ENCODE results near the gene S100PBP.

S100PBP gene

DNA sequence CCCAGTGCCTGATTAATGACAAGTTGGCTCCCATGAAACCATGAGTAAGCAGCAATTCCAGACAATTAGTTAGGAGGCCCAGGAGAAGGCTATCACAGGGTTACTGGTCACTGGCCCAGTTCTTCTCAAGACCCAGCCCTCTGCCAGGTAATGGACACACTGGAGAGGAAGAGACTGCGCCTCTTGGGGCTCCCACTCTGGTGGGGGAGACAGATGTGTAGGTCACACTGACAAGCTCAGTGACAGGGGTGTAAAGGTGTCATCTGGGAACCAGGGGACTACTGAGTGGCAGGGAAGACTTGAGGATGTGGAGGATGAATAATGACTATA is 73.8 kb downstream of the S100PBP start:
- no peak overlapping the region for H3K4me3 ChIP-seq (replicated peaks; ENCODE audit: low read depth, low read length)
- no peak for TF ChIP-seq CTCF (IDR thresholded peaks at IDR 0.05; ENCODE audit: low read depth, low read length, missing control alignments)
- no peak for DNase-seq (ENCODE audit: extremely low read depth, low read depth)

DNA sequence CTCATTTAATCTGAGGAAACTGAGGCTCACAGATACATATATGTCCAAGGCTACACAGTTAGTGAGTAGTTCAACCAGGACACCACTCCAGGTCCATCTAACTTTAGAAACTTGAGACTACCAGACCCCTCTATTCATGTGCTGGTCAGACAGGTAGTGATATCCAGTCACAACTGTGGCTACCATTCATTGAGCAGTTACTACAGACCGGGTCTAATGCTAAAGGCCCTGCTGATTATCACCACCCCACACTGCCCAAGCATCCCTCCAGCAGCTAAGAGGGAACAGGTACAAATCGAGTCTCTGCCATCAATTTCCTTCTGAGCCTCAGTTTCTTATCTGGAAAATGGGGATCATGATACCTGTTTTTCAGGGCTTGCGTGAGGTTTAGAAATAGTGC is 74.2 kb downstream of the S100PBP start:
- no peak for TF ChIP-seq CTCF (IDR thresholded peaks at IDR 0.05; ENCODE audit: low read depth, low read length, missing control alignments)
- no peak for DNase-seq (ENCODE audit: extremely low read depth, low read depth)
- no peak overlapping the region for H3K4me3 ChIP-seq (replicated peaks; ENCODE audit: low read depth, low read length)

DNA sequence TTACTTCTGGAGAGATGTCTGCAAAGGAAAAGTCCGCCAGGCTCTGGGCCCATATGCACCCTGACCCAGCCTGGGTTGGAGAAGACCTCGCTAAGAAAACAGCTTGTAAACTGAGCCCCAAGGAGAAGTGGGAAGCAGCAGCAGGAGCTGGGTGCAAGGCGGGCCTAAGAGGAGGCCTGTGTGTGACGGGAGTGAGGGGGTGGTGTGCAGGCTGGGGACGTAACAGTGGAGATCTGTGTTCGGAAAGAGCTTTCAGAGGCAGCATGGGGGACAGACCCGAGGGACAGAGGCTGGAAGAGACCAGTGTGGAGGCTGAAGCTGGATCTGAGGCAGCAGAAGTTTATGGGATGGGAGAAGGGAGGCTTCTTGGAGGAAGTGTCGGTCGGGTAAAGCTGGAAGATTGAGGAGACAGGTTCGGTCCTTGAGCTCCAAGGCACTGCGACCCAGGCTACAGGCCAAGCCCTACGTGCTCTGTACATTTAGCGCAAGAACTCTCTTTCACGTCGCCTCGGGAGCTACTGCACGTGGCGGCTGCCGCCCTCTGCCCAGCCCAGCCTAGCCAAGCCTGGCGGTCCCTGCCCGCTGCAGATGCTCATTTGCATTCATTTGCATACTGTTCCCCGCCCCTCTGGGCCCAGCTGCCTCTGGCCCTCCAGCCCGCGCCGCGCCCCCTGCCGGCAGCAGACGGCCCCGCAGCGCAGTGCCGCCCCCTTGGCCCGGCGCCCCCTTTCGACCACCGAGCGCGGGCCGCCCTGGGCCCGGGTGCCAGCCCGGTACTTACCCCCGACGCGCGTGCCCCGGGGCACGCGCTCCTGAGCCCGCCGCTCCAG is 75.1 kb downstream of the S100PBP start:
- H3K4me3 ChIP-seq (replicated peaks; ENCODE audit: low read depth, low read length), result peak overlapping the region; percentile 31
- DNase-seq (ENCODE audit: extremely low read depth, low read depth), result no peak
- TF ChIP-seq CTCF (IDR thresholded peaks at IDR 0.05; ENCODE audit: low read depth, low read length, missing control alignments), result peak; percentile 30

GRCh38 chr1:32893198-32894018 is 76.0 kb downstream of the S100PBP start:
- DNase-seq (ENCODE audit: extremely low read depth, low read depth), result no peak
- no peak for TF ChIP-seq CTCF (IDR thresholded peaks at IDR 0.05; ENCODE audit: low read depth, low read length, missing control alignments)
- peak overlapping the region; percentile 31 for H3K4me3 ChIP-seq (replicated peaks; ENCODE audit: low read depth, low read length)

DNA sequence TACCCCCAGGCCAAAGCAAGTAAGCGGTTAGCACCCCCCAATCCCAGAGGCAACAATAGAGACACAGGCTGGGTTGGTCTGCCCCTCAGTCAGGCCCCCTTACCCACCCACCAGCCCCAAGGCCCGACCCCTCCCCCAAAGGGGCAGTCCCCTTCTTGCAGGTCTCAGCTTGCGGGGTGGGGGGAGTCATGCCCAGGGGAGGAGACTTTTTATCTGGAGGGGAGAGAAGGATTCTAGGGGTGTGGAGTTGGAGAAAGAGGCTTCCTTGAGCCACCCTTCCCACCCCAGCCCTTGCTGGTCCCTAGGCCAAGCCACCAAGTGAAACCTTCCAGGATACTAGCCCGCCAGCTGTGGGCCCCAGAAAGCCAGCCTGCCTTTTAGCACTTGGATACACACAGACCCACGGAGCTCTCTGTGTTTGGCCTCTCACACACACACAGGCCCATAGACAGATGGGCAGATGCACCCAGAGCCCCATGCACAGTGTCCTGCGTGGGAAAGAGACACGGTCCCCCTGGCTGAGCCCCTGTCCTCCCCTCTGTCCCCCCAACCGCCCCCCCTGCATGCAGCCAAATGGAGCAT is 76.7 kb downstream of the S100PBP start:
- H3K4me3 ChIP-seq (replicated peaks; ENCODE audit: low read depth, low read length), result no peak overlapping the region
- no peak for TF ChIP-seq CTCF (IDR thresholded peaks at IDR 0.05; ENCODE audit: low read depth, low read length, missing control alignments)
- DNase-seq (ENCODE audit: extremely low read depth, low read depth), result no peak

DNA sequence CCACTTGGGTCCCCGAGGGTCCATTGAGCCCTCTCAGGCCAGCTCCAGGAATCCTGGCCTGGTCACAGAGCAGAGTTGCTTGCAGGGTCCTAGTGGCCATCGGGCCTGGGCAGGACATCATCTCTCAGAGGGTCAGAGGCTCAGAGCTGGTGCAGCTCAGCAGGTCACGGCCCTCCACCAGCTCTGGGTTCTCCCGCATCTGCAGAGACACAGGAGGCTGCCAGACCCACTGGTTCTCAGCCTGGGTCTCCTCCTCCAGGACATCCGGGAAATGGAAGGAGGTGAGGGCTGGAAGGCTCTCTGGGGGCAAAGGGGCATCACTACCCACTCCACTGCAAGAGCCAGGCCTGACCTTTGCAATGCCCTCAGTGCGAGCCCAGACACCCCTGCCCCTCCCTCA is 77.2 kb downstream of the S100PBP start:
- H3K4me3 ChIP-seq (replicated peaks; ENCODE audit: low read depth, low read length), result no peak overlapping the region
- TF ChIP-seq CTCF (IDR thresholded peaks at IDR 0.05; ENCODE audit: low read depth, low read length, missing control alignments), result no peak
- DNase-seq (ENCODE audit: extremely low read depth, low read depth), result no peak
